ENCODE results near the gene PTPRA. TPM values are rescaled to one million over a fixed set of nuclear protein-coding genes. Genes with fewer than 3 reads are reported as not detected.

PTPRA gene
- total RNA-seq, 1 experiment from 2014 or later, result 45.2 TPM

- Histone ChIP-seq H3T11ph (ENCODE audit: low read length) (no peak overlapping the region), H2BK120ac (ENCODE audit: low read depth, low read length, poor library complexity, severe bottlenecking) (no peak overlapping the region), H3K79me2 (ENCODE audit: insufficient read depth, low read length) (no peaks in the 10 kb centered on the region), H2AFZ (ENCODE audit: low read length) (no peak overlapping the region), H2BK15ac (ENCODE audit: low read depth, low read length) (no peak overlapping the region), H3K56ac (ENCODE audit: insufficient read length, low read depth, low read length) (no peak overlapping the region), H3K9me3 (ENCODE audit: control insufficient read depth, low read depth, low read length) (no peaks in the 10 kb centered on the region), H3K27ac (ENCODE audit: insufficient read length, low read depth, low read length) (no peak overlapping the region), H3K79me1 (ENCODE audit: insufficient read depth, low read depth, low read length, poor library complexity, severe bottlenecking) (no peaks in the 10 kb centered on the region), H3K4me2 (ENCODE audit: insufficient read depth, insufficient read length, low read length) (no peak overlapping the region), H3K27me3 (ENCODE audit: insufficient read depth, low read length) (no peaks in the 10 kb centered on the region; the same call in 1 of the 2 replicates), H2BK20ac (ENCODE audit: low read depth, low read length, poor library complexity, severe bottlenecking) (no peak overlapping the region), H3K4ac (ENCODE audit: low read depth, low read length) (no peak overlapping the region), H2BK12ac (ENCODE audit: insufficient read length, low read depth, low read length) (no peak overlapping the region), H2AK5ac (ENCODE audit: insufficient read length, low read length) (no peak overlapping the region), H3K4me1 (ENCODE audit: insufficient read depth, low read length) (no peaks in the 10 kb centered on the region), H4K5ac (ENCODE audit: insufficient read length, low read depth, low read length) (no peak overlapping the region), H3K9ac (ENCODE audit: extremely low read depth, insufficient read length, low read length) (no peak overlapping the region), H3K14ac (ENCODE audit: insufficient read depth, low read length) (no peak overlapping the region), H3K23ac (ENCODE audit: insufficient read length, low read depth, low read length) (no peak overlapping the region), H4K8ac (replicated peaks; ENCODE audit: insufficient read length, low read depth, low read length) (no peak overlapping the region), H4K91ac (ENCODE audit: insufficient read length, low read depth, low read length) (no peak overlapping the region), H3K23me2 (ENCODE audit: insufficient read length, low read depth, low read length, poor library complexity, severe bottlenecking) (no peaks in the 10 kb centered on the region), H3K18ac (ENCODE audit: insufficient read length, low read depth, low read length) (no peak overlapping the region), H2BK5ac (ENCODE audit: insufficient read length, low read length) (no peak overlapping the region), H4K20me1 (ENCODE audit: control insufficient read depth, insufficient read depth, insufficient read length) (no peaks in the 10 kb centered on the region)
- no peak overlapping the region for H3K4me3 Mint-ChIP-seq
- H3K4me1 Mint-ChIP-seq, result peaks cover 0 to 6% of the 10 kb centered on the region in 2 experiments; a peak in 2 of 4 replicates
- no peak for TF ChIP-seq CTCF (conservative IDR thresholded peaks at IDR 0.05)
- no CpG with 5 or more reads among the region's 11 CpGs for WGBS (ENCODE audit: extremely low coverage, insufficient read length, low lambda C conversion rate)
- DNase-seq, result no peak
- peaks cover 4 to 18% (median 7%) of the 10 kb centered on the region in 3 experiments; a peak in 5 of 7 replicates for H3K36me3 Mint-ChIP-seq (ENCODE audit: insufficient read depth in 1 of 3, low read depth in 3 of 3)
- H3K9me3 Mint-ChIP-seq, result no peaks in the 10 kb centered on the region
- H3K27me3 Mint-ChIP-seq (ENCODE audit: low read depth), result peaks cover 12% of the 10 kb centered on the region
- no peak overlapping the region for H3K27ac Mint-ChIP-seq
These were observed 7.0 kb upstream of the PTPRA start for GRCh38 chr20:2866236-2866635.
